GM10266 (cell line): ENCODE results near the gene CDKL4.

Source experiments
- DNase-seq: peaks from one replicate; pipeline ENCODE4 v3.0.0; 2012; ENCODE audit errors: extremely low spot score
- CTCF ChIP-seq: IDR thresholded peaks from 2 replicates; pipeline ENCODE4 v1.5.1; 2012; ENCODE audit warnings: mild to moderate bottlenecking, low read depth; ENCODE audit not compliant: control insufficient read depth, insufficient read depth; ENCODE audit errors: missing control alignments

Gene CDKL4

GRCh38 chr2:39128919-39129391 lies 114.8 kb downstream of the CDKL4 start:
- TF ChIP-seq CTCF = no peak
- no peak for DNase-seq

- DNase-seq = no peak
- TF ChIP-seq CTCF = no peak
Observed at GRCh38 chr2:39127973-39128372, 115.8 kb downstream of the CDKL4 start.
